GM21447 (cell line): Measurements from ENCODE around the gene CMPK2.
"Not testable (repeated sequence)": the region's sequence is repeated elsewhere in the genome, so short reads cannot be mapped to it uniquely, and the experiment has no call there.

Experiments used
- ATAC-seq: cut with Tn5 transposase; IDR thresholded peaks from one replicate; pipeline ENCODE4 v1.9.1; 2021; ENCODE audit not compliant: unreplicated experiment

CMPK2 gene

GRCh38 chr2:6865346-6866274 lies at the start of gene CMPK2:
TSS of gene CMPK2 (minus strand) at chr2:6865907. CDS start at chr2:6865696, 211 bp downstream.
- peak; percentile 72 for ATAC-seq

DNA sequence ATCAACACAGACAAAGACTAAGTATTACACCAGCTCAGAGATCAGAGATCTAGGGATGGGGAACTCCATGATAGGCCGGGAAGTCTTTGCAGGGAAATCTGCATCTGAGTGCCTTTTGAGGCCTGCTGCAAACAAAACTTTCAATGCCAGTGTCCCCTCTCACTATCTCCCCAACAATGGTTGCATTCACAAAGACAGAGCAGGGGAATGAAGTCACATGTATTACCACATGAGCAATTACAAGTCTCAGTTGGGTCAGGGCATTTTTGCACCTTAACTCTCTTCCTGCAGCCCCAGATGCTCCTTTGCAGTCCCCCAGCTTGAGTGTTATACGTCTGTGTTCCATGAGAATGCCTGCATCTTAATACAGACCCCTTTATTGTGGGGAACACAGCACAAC lies 49.7 kb upstream of the CMPK2 start:
- no peak for ATAC-seq

- no peak for ATAC-seq
Measured at GRCh38 chr2:6914828-6915227, 49.1 kb upstream of the CMPK2 start.

- ATAC-seq = no peak
Measured at GRCh38 chr2:6913415-6914157, 47.9 kb upstream of the CMPK2 start.

DNA sequence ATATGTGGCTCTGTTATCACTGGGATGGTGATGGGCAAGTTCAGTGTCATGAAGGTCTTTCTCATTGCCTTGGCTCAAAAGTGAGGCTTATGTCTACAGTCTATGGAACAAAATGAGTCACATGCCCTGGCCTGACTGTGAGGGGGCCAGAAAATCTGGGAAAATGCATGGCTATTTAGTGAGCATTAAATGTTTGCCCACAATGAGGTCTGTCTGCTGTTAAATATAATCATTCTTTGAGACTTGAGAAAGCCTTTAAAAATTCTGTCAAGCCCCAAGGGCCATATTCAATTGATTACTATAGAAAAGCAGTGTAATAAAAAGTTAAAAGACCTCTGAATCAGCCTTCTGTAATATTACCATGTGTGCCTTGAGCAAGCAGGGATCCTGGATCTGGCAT lies 46.0 kb upstream of the CMPK2 start:
- ATAC-seq = no peak

DNA sequence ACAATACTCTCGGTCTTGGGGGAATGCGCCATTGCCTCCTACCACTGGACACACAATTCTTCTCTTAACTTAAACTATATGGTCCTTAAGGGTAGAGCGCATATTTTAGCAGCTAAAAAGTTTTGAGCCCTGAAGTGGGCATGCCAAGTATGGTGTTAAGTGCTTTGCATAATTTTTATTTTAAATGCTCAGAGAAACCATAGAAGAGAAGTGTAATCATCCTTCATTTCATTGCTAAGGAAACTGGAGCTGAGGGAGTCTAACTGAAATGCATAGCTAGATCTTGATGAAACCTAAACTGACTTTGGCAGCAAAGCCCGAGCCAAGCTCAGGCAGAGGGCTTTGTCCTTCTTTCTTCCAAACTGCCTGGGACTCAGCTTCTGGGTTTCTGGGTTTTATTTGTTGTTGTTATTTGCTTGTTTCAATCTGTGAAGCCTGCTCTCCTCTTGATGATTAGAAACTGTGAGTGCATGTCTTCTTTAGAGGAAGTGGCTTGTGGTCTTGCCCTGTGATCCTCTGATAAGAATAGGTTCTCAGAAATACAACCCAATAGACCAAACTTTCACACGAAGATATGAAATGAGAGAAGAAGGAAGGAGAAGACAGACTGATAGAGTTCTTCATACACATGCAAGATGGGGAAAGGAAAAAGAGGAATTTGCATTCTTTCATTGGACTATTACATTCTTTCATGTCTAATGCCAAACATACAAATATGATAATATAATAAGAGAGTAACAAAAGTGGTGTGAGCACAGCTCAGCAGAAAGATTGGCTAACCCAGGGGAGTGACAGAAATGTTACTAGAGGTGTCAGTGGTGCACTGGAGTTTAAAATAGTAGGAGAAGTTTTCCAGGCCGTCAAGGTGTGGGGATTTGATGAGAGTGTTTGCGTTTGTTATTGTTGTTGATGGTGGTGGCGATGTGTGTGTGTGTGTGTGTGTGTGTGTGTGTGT lies 44.0 kb upstream of the CMPK2 start:
- peak; percentile 98 for ATAC-seq

GRCh38 chr2:6908291-6908690 lies 42.6 kb upstream of the CMPK2 start:
- ATAC-seq = no peak

DNA sequence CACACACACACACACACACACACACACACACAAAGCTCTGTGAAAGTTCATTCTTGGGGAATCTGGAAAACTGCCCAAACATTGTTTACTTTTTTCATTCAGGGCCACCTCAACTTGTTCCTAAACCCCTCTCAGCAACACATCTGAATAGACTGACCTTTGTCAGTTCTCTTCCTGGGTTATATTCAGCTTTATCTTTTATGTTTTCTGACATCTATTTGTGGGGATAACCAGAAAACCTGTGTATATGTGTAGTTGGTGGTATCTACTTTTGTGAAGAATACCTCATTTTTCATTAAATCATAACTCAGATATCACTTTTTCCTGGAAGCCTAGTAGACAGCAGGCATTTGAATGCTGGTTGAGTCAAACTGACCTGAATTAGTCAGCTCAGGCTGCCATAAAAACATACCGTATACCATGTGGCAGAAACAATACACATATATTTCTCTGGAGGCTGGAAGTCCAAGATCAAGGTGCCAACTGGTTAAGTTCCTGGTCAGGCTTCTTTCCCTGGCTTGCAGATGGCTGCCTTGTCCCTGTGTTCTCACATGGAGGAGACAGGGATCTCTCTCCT lies 40.5 kb upstream of the CMPK2 start:
- ATAC-seq = no peak

- no peak for ATAC-seq
Measured at GRCh38 chr2:6905668-6906067, 40.0 kb upstream of the CMPK2 start.

- ATAC-seq = not testable (repeated sequence)
Measured at GRCh38 chr2:6902581-6902980, 36.9 kb upstream of the CMPK2 start.

DNA sequence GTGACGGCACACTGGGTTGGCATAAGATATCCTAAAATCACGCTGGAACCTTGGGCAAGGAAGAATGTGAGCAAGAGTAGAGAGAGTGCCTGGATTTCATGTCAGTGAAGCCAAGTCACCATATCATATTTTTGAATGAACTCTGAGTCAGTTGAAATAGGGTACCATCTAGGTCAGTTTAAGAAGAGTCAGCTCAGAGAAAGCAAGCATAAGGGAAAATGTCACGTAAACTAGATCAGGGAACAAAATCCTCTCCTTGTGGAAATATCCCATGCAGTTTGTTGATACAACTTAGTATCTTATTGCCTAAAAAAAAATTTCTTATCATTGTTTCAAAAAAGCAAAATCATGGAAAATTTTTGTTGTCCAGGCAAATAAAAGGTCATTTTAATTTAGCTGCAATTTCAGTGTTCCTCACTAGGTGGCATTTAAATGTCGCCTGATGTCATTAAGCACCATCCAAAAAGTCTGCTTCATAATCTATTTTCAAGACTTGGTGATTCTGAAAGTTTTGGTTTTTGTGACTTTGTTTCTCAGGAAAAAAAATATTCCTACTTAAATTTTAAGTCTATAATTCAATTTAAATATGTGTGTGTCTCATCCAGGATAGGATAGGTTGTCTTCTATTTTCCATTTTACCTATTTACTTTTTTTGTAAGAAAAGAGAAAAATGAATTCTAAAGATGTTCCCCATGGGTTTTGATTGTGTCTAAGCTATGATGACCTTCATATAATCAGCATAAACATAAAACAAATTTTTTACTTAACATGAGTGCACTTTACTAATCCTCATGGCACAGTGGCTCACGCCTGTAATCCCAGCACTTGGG lies 31.4 kb upstream of the CMPK2 start:
- peak; percentile 65 for ATAC-seq

- no peak for ATAC-seq
Measured at GRCh38 chr2:6893876-6894482, 28.3 kb upstream of the CMPK2 start.

DNA sequence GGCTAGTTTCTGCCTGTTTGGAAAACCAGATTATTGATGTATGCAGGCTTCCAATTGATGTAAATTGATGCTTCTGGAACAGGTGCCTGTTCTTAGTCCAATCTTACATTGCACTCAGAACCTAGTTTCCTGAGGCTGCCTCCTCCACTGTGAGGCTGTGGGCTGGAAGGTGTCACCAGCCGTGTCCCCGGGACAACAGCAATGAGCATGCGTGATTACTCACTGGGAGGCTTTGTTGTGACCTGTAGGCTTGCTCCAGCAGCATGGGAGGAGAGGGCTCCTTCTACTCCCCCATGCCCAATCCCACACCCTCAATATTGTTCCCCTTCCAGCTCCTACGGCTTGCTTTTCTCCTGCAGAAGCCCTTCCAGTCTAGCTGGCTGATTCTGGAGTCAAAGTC lies 23.0 kb upstream of the CMPK2 start:
- no peak for ATAC-seq

- ATAC-seq = no peak
Measured at GRCh38 chr2:6887751-6888192, 22.1 kb upstream of the CMPK2 start.

DNA sequence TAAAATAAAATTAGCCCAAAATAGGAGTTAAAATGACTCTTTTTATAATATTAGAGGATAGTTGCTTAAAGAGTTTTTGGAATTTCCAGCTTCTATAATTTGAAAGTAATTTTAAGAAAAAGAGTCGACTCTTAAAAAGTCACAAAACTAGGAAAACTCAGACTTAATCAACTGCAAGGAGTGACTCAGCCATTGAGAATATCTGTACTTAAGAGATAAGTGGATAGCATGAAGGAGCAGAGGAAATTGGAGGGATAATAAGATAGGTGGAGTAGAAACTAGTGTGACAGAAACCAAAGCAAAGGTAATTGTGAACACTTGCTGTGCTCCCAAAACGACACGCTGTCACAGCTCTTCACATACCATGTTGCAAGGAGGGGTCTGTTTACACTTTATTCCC lies 20.3 kb upstream of the CMPK2 start:
- no peak for ATAC-seq

GRCh38 chr2:6885551-6885950 lies 19.8 kb upstream of the CMPK2 start:
- ATAC-seq = no peak

DNA sequence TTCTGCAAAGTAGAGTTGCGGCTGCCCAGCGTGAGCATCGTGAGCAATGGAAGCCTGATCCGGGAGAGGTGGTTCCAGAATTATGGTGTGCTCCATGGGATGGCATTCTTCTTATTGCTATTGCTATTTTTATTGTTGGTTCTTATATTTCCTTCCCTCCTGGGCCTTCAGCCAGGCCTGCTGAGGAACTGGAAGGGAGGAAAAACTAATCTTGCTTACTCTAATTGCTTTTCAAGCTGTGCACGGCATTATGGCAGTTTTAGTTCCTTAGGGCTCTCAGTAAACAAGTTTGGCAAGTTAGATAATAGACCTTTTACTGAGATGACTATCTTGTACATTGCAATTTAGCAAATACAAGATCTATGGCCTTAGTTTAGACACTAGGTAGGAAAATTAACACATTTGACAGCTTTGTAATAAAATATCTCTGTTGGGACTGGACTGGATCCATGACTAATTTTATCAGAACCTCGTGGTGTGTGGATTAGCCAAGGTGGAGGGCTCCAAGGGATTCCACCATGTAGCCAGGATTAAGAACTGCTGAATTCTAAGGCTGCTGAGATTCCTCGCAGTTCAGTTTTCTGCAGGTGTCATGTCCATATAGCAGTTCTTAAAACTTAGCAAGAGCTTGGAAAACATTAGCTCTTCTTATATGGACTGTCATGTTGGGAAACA lies 17.9 kb upstream of the CMPK2 start:
- no peak for ATAC-seq

- no peak for ATAC-seq
Measured at GRCh38 chr2:6881516-6881915, 15.8 kb upstream of the CMPK2 start.

DNA sequence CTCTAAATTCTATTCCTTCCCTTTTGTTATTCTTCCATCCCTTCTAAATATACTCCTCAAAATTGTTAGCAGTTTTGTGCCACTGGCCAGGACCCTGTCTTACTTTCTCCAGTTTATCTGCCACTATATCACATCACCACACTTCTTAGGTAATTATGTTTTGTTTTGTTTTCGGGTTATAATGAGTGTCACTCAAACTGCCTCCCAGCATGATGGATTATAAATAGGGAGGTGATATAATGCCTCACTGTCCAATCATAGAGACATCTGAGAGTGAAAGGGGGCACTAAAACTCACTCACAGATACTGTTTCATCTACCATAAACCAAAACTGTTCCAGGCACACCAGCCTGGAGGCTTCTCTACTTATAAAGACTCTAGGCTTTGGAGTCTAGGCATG lies 15.3 kb upstream of the CMPK2 start:
- ATAC-seq = no peak
